ENCODE measurements around the gene MIPOL1.

GRCh38 chr14:37596790-37597472, 399.2 kb downstream of the MIPOL1 start:
- TF ChIP-seq CTCF (conservative IDR thresholded peaks at IDR 0.05; ENCODE audit: low read length) = no peak
- no peak for TF ChIP-seq EZH2phosphoT487 (IDR thresholded peaks at IDR 0.05; ENCODE audit: borderline replicate concordance)
